ENCODE measurements around the gene PDE11A.

The PDE11A gene

DNA sequence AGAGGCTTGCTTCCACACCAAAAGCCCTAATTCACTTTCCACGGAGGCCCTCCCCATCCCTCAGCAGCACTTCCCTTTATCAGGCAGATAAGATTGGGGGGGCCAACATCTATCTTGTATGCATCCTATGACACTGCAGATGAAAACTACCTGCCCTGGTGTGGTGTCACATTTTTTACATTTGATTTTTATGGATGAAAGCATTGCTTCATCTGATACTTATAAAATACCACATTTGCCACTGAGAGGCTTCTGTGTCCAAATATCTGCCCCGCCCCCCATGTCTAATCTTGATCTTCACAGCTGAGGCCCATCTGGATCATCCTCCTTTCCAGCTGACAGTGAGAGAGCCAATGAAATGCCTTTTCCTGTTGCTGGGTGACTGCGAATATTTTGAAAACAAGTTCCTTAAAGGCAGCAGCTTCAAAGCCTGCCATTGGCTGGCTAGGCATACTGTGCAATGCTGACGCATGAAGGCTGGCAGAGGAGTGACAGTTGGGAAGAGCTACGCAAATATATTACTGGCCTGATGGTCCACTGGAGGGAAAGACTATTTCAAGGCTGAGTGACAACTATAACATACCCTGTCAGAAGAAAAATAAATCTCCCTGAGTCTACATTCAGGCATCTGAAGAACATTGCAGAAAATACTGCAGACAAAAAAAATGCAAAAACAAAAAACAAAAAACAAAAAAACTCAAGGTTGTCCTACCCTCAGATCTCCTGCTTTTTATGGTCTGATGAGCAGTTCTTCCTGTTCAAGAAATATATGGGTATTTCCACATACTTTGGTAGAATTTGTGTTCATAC, 318.7 kb downstream of the PDE11A start:
- TF ChIP-seq, protein P1, sequence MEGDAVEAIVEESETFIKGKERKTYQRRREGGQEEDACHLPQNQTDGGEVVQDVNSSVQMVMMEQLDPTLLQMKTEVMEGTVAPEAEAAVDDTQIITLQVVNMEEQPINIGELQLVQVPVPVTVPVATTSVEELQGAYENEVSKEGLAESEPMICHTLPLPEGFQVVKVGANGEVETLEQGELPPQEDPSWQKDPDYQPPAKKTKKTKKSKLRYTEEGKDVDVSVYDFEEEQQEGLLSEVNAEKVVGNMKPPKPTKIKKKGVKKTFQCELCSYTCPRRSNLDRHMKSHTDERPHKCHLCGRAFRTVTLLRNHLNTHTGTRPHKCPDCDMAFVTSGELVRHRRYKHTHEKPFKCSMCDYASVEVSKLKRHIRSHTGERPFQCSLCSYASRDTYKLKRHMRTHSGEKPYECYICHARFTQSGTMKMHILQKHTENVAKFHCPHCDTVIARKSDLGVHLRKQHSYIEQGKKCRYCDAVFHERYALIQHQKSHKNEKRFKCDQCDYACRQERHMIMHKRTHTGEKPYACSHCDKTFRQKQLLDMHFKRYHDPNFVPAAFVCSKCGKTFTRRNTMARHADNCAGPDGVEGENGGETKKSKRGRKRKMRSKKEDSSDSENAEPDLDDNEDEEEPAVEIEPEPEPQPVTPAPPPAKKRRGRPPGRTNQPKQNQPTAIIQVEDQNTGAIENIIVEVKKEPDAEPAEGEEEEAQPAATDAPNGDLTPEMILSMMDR (conservative IDR thresholded peaks at IDR 0.05; ENCODE audit: low read length): no peak
- H3K4me3 ChIP-seq (ENCODE audit: low read length): no peak overlapping the region
- peak; percentile 92 for DNase-seq (ENCODE audit: low read depth)

DNA sequence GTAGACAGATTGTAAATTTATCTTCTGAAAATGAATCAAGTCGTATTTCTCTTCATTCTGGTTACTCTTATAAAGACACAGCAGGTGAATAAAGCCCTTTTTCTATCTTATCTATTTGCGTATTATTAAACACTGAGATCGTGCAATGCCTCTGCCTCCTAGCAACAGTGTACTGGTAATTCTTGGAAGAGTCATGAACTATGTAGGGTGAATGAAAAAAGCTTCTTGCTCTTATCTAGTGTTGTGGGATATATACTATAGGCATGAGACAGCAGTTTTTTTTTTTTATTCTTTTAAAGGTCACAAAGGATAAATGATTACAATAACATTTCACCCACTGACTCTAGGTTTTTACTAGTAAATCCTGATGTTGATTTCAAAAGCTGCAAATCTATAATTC, 324.2 kb downstream of the PDE11A start:
- no peak for DNase-seq (ENCODE audit: low read depth)
- no peak overlapping the region for H3K4me3 ChIP-seq (ENCODE audit: low read length)
- TF ChIP-seq, protein P1 (conservative IDR thresholded peaks at IDR 0.05; ENCODE audit: low read length): no peak

DNA sequence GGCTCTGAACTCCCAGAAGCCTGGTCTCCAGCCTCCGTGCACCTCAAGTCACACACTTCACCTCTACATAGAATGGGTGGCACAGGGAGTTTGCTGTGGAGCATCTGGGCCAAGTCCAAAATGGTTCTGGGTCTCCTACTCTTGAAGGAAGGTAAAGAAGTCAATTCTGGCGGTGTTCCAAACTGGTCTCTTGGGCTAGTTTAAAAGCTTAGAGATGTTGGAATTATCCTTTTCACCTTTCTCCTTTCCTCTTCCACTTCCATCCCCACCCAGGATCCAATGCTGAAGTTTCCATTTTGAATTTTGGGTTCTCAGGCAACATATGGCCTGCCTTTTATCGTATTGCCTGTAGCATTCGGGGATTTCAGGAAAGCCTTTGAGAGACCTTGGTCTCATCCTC, 325.2 kb downstream of the PDE11A start:
- TF ChIP-seq, protein P1 (conservative IDR thresholded peaks at IDR 0.05; ENCODE audit: low read length): no peak
- H3K4me3 ChIP-seq (ENCODE audit: low read length): no peak overlapping the region
- DNase-seq (ENCODE audit: low read depth): no peak

DNA sequence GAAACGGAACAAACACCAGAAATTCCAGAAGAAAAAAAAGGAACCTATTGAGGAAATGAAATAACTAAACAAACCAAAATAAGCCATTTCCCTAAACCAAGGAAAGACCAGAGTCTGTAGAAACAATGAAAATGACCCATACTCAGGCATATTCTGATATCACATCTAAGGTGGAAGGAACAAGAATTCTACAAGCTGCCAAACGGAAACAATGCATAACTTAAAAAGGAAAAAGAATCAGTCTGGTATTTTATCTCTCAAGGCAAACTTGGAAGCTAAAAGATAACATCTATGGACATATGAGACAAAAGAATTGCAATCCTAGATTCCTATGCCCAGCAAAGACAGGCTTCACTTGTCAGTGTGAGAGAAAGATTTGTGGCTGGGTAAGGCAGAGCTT, 326.2 kb downstream of the PDE11A start:
- TF ChIP-seq, protein P1 (conservative IDR thresholded peaks at IDR 0.05; ENCODE audit: low read length): no peak
- H3K4me3 ChIP-seq (ENCODE audit: low read length): no peak overlapping the region
- no peak for DNase-seq (ENCODE audit: low read depth)

DNA sequence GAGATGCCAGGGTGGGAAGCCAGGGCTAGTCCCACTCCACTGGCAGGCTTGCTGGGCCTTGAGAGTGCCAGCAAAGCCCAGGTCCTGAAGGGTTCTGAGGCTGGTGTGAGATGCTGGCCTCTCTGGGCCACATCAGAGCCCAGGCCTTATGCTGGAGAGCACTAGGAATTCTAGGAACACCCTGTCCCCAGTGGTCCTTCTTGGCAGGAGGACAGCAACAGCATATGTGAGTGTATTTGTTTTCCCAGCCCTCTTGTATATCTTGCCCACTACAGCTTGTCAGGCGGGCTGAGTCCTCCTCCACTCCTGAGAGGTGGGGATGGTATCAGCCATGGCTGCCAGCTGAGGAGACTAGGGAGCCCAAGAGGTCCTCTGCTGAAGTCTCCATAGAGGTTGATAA, 327.0 kb downstream of the PDE11A start:
- TF ChIP-seq, protein P1 (conservative IDR thresholded peaks at IDR 0.05; ENCODE audit: low read length): no peak
- DNase-seq (ENCODE audit: low read depth): no peak
- H3K4me3 ChIP-seq (ENCODE audit: low read length): no peak overlapping the region

DNA sequence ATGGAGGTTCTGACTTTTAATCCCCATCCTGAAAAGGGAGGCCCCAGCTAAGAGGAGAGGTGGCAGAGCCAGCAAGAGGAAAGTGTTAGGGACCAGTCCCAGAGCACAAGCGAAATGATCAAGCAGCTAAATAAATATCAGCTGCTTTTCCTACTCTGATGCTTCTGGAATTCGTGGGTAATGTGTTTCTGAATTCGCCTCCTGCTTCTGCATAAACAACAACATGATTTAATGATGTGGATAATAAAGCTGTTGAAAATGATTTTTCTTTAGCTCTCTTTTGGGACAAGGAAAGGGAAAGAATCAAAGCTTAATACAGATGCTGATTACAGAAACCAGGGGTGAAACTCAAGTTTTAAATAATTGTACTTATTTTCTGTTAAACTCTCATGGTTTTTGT, 329.7 kb downstream of the PDE11A start:
- no peak overlapping the region for H3K4me3 ChIP-seq (ENCODE audit: low read length)
- TF ChIP-seq, protein P1 (conservative IDR thresholded peaks at IDR 0.05; ENCODE audit: low read length): no peak
- no peak for DNase-seq (ENCODE audit: low read depth)

DNA sequence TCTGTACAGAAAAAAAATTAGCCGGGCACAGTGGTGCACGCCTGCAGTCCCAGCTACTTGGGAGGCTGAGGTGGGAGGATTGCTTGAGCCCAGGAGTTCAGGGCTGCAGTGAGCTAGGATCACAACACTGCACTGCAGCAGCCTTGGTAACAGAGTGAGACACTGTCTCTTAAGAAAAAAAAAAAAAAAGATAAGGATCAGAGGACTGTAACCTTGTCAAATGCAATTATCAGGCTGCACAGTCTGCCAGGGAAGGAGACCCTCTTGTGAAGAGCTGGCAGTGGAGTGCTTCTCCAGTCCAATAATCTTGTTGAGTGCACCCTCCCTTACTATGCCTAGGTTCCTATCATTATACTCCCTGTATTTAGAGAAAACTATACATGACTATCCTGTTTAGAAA, 330.7 kb downstream of the PDE11A start:
- H3K4me3 ChIP-seq (ENCODE audit: low read length): no peak overlapping the region
- TF ChIP-seq, protein P1 (conservative IDR thresholded peaks at IDR 0.05; ENCODE audit: low read length): no peak
- no peak for DNase-seq (ENCODE audit: low read depth)

Data from AG10803 (cell line).